CD4-positive, alpha-beta T cell treated with Interleukin-4 for 1 hour (primary cell): Measurements from ENCODE around the gene ITGA11.

Source experiments
- DNase-seq, 2 donors: peaks; one replicate each; pipeline ENCODE4 v3.0.0-alpha.2; 2020 to 2022

ITGA11 gene, protein sequence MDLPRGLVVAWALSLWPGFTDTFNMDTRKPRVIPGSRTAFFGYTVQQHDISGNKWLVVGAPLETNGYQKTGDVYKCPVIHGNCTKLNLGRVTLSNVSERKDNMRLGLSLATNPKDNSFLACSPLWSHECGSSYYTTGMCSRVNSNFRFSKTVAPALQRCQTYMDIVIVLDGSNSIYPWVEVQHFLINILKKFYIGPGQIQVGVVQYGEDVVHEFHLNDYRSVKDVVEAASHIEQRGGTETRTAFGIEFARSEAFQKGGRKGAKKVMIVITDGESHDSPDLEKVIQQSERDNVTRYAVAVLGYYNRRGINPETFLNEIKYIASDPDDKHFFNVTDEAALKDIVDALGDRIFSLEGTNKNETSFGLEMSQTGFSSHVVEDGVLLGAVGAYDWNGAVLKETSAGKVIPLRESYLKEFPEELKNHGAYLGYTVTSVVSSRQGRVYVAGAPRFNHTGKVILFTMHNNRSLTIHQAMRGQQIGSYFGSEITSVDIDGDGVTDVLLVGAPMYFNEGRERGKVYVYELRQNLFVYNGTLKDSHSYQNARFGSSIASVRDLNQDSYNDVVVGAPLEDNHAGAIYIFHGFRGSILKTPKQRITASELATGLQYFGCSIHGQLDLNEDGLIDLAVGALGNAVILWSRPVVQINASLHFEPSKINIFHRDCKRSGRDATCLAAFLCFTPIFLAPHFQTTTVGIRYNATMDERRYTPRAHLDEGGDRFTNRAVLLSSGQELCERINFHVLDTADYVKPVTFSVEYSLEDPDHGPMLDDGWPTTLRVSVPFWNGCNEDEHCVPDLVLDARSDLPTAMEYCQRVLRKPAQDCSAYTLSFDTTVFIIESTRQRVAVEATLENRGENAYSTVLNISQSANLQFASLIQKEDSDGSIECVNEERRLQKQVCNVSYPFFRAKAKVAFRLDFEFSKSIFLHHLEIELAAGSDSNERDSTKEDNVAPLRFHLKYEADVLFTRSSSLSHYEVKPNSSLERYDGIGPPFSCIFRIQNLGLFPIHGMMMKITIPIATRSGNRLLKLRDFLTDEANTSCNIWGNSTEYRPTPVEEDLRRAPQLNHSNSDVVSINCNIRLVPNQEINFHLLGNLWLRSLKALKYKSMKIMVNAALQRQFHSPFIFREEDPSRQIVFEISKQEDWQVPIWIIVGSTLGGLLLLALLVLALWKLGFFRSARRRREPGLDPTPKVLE

DNA sequence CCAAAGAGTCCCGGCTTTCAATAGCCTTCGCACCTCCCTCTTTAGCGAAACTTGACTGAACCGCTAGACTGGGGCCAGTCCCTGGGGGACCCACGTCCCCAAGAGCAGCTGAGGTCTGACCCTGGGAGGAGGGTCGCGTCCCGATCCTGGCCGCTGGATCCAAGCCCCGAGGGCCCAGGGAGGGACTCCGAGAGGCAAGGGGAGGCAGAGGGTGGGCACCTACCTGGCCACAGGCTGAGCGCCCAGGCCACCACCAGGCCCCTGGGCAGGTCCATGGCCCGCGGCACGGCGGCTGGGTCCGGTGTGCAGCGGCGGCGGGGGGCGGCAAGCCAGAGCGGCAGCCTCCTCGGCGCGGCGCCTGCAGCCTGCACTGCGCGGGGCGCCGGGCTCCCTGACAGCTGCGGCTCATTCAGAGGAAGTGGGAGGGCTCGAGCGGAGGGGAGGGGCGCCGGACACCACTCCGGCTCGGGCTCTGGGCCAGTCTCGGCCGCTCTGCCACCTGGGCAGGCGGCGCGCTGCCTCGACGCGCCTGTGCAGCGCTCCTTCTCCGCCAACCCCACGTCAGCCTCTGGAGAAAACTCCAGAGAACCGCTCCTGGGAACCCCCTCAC, at the start of gene ITGA11:
Gene ITGA11 (minus strand): TSS at position 372 of the 610 bp plus-strand sequence. CDS start 97 bp downstream, at position 275.
- DNase-seq, result no peak

DNA sequence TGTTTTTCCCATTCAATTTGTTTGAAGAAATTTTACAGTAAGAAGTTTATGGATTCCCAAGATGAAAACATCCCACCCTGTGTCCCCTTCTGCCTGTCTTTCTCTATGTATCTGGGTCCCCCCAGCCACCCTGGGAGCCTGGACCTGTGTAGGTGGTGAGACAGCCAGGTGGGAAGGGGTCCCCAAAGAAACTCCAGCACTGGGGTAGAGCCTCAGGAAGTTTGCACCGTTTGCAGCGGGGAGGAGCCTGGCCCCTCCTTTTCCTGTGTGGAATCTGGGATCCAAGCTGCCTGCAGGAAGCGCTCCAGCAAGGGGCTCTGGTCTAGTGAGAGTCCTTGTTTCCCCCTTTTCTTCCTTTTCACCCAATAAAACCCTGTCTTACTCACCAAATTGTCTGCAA, 49.4 kb upstream of the ITGA11 start:
- DNase-seq, result no peak

DNA sequence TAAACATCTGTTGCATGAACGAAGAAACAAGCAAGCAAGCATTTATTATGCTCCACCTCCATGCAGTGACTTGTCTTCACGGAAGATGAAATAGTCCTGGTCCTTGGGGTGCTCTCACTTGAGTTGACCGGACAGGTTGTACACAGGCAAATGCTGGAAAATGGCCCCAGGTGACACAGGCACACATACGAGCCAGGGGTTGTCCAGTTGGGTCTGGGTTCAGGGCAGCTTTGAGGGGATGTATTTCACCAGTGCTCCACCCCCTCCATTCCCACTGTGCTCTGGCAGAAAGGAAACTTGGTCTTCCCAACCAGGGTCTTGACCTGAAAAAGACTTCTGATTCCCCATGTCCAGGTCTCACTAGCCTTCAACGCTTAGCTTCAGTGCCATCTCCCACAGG, 48.3 kb upstream of the ITGA11 start:
- no peak for DNase-seq

DNA sequence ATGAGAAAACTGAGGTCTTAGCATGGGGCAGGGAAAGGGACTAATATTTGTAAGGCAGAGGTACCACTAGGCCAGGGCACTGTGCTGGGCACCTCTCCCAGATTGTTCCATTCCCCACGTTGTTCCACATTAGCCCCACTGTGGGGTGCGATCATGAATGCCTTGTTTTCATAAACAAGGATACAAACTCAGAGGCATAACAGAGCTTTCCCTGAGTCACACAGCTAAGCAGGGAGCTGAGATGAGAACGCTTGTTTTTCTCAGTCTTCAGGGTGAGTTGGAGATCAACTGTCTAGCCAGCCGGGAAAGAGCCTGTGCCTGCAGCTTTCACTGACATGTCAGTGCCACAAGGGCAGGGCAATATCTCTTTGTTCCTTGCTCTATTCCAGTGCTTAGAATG, 47.9 kb upstream of the ITGA11 start:
- DNase-seq, result no peak

DNA sequence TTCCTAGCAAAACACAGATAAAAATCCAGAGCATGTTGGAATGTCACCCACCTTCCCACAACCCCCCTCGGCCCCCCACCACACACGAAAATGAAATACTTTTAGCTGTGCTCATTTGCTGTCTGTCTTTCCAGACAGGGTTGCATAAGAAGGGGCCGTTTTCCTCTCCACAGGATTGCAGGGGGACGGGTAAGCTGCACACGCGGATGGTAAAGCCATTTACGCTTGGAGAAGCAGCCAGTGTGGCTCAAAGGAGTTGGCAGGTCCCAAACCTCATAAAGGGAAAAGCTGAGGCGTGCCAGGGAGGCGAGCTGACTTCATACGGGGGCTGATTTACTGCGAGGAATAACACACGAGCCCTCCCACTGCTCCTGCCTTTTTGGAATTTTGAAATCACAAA, 47.4 kb upstream of the ITGA11 start:
- DNase-seq, result no peak

DNA sequence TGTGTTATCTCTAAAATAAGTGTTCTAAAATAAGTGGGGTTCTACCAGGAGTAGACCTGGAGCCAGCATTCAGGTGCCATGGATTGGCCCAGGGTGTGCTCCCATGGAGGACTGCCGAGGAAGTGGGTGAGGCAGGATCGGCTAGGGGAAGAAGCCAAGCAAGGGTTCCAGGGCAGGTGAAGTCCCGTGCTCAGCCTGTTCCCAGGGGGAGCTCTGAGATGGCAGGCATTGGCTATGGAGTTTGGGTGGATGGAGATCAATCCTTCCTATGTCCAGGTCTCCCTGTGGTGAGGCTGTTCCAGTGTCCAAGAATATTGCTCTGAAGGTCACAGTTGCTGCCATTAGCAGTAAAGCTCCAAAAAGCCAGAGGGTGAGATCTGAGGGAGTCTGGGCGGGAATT, 46.9 kb upstream of the ITGA11 start:
- no peak for DNase-seq

DNA sequence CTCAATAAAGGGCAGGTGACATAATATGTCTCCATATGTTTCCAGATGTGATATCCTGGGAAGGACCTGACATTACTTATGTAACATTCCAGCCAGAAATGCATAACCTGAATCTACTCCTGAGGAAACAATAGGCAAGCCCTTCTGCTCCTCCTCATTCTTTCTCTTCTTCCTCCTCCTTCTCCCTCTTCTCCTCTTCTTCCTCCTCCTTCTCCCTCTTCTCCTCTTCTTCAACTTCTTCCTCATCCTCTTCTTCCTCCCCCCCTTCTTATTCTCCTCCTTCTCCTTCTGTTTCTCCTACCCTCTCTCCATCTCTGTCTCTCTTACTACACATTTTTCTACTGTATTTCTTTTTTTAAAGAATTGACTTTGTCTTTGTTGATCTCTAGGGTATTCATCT, 43.5 kb upstream of the ITGA11 start:
- DNase-seq, result no peak

DNA sequence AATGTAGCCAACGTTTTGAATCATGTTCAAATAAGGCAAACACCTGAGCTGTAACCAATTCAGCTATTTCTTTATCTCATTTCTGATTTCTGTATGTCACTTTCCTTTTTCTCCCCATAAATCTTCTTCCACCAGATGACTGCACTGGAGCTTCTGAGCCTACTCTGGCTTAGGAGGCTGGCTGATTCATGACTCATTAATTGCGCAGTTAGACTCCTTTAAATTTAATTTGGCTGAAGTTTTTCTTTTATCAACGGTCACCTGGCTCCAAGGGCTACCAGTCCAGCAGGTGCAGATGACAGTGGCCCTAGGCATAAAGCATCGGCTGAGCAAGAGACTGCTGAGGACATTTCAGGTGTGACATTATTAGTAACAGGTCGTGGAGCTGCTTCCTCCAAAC, 39.6 kb upstream of the ITGA11 start:
- no peak for DNase-seq

DNA sequence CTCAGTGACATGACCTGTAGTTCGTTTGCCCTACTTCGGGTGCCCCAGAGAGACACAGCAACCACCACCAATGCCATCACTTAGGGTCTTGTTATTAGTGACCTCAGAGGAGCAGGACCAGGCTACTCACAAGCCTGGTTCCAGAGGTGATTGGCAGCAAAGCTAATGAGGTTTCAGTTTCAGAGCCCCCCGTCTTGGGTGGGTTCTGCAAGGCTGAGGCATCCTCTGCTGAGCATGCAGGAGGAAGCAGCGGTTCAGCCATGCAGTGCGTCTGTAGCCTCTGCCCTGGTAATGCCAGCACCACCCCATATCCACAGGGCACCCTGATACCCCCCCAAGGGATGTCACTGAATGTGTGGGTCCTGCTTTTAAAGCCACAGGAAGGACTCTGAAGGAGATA, 39.0 kb upstream of the ITGA11 start:
- no peak for DNase-seq

DNA sequence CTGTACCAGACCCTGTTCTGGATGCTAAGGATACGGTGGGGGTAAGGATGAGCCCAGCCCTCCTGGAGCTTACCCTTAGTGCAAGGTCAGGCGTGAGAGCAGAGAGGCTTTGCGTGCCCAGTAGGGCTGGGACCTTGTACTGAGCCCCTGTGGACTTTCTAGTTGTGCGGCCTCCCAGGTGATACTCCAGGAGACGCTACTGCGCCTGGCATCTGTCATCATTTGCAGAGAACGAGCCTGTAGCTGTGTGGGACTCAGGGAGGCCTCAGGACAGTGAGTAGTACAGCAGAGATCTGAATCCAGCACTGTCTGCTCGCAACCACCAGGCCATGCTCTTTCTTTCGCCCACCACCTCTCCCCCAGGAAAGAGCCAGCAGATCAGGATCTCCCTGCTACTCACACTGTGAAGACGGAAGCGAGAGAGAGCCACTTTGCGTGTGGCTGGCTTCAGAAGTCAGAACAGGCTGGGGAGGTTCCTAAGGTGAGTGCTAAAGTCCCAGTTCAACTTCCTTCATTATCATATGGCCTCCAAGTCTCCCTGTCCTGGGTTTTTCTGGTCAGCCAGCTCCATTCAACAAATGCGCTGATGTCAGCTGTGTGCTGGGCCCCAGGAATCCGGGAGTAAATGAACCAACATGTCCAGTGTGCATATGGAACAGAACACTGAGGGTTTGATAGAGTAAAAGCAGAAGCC, 38.2 kb upstream of the ITGA11 start:
- no peak for DNase-seq

DNA sequence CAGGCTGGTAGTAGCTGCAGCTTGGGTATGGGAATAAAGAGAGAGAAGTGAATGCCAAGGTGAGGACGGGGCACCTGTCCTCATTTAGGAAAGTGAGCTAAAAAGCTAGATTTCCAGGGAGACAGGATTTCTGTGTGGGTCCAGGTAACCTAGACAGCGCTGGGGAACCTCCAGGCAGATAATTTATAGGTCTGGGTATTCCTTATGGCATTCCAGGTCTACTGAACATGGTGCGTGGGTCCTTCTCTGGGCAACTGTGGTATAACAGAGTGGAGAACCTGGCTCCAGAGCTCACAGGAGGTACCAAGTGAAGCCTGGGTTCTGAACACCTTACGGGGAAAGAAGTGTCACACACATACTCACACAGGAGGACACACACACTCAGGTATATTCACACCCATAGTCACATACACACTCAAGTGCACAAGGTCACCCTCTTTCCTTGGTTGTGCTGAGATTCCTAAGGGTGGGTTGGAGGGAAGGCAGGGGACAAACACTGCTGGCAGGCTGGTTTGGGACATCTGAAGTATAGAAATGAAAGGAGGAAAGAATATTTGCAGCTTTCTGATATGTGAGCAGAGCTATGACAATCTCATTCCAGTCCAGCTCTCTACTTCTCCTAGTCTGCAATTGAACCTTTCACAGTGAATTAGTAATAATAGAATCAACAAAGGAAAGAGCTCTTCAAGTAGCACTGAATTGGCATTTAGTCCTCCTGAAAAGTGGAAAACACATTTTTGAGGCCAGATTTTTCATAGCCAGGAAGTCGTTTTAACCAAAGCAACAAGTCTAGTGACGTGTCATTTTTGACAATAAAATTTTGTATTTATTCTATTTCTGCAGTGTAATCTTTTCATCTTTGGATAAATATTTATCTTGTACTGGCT, 37.4 kb upstream of the ITGA11 start:
- DNase-seq, result no peak

DNA sequence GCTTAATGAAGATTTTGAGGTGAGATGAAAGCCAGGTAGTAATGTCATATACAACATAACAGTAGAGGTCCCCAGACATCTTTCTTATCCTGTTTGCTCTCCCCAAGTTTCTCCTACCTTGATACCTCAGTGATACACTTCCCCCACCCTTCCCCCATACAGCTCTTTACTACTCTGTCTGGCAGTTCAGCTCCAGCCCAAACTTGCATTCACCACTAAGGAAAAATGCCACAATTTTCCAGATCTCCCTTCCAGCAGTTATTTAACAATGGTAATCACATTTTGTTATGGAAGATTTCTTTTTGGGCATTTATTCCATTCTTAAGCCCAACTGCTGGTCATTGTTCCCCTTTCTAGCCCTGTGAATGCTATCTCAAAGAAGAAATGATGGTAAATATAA, 34.9 kb upstream of the ITGA11 start:
- DNase-seq, result no peak

DNA sequence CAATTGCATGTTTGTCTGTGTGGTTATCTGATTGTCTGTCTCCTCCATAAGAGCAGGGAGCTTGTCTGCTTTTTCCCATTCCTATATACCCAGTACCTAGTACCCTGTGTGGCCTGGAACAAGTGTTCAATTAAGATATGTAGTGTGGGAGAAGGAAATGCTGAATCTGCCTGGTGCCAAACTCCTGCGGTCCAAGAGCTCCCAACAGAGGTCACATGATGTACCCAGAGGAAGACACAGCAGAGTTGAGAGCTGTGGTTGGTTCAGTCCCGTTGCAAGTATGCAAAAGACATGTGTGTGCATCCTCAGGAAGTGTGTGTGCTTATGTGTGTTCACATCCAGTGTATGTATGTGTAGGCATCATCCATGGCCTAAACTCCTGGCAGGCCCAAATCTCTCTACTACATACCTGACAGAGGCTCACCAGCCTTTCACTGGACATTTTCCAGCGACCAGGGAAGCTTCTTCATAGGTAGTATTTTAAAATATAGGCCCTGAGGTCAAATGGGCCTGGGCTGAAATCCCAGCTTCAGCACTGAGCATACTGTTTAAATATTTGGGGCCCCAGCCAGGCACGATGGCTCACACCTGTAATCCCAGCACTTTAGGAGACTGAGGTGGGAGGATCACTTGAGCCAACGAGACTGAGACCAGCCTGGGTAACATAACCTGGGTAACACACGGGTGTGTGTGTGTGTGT, 34.0 kb upstream of the ITGA11 start:
- no peak for DNase-seq

DNA sequence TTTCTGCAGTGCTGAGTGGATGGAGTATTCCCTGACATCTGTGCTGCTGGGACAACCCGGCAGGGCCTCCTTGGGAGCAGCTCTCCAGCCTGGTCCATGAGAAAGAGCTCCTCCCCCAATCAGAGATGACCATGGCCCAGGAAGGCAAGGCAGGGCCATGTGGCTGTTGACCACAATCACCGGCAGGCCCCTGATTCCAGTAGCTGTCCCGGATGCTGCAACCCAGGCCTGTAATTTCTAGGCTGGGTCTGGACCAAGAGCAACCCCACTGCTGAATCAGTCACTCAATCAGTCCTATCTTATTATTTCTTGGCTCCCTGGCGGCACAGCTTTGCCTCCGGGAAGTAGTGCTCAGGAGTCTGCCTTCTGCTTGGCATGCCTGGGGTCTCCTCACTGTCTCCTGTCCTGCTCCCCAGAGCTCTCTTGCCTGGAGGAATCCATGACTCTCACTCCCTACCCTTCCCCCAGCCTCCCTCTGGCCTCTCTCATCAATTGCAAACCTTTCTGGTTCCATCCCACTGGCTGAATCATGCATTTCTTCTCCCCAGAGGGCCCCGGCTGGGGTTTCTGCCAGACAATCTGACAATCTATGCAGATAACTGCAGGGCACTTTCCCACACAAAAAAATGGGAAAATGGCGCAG, 32.6 kb upstream of the ITGA11 start:
- DNase-seq, result no peak

DNA sequence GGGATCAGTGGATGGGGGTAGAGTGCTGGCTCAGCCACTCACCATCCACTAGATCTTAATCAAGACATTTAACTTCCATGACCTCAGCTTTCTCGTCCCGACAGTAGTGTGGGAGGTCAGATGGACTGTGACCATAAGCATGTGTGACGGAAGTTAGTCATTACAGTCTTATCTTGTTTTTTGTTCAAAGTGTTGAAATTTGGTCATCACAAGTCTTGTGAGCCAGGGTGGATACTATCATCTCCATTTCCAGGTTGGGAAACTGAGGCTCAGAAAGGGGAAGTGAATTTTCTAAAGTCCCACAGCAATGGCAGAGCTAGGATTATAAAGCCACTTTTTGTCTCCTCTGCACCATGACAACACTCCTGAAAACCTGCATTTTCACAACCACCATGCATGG, 32.0 kb upstream of the ITGA11 start:
- DNase-seq, result no peak

DNA sequence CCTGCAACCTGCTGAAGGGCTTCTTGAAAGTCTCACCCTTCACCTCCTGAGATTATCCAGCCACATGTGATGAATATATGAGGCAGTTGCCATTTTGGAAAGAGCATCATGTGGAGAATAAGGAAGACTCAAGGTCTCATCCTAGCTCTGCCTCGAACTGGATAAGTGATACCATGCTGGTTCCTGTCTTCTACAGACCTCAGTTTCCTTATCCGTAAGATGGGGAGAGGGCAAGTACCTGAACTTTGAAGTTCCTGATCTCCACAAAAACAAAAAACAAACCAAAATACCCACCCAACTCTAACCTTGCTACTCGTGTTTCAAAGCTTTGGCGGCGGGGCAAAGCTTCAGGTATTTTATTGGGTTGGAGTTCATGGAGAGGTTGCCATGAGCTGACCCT, 31.5 kb upstream of the ITGA11 start:
- DNase-seq, result no peak

DNA sequence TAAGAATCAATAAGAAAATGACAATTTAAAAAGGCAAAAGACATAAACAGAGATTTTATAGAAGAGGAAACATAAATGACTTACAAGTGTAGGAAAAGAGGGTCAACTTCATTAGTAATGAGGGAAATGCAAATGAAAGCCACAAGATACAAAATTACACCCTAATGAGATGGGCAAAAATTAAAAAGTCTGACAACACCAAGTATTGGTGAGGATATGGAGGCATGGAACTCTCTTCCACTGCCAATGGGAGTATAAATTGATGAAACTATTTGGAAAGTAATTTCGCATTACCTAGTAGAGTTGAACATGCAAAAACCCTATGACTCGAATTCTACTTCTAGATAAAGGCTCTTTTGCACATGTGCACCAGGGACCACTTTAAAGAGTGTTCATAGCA, 28.2 kb upstream of the ITGA11 start:
- DNase-seq, result no peak

DNA sequence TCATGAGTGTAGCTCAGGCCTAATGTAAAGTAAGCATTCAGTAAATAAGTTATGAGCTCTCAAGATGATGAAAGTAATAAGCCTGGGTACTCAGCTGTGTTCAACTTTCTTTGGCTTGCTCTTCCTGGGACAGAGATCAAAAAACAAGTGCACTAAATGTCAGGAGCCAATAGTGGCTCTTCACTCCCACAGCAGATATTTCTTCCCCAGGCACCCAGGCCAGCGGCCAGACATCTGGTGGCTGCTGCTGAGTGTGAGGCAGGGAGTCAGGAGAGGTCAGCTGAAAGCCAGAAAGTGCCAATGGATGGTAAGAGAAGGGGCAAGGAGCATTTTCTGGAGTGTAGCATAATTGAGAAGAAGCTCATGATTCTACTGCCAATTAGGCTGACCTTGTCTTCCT, 18.2 kb upstream of the ITGA11 start:
- DNase-seq, result no peak

DNA sequence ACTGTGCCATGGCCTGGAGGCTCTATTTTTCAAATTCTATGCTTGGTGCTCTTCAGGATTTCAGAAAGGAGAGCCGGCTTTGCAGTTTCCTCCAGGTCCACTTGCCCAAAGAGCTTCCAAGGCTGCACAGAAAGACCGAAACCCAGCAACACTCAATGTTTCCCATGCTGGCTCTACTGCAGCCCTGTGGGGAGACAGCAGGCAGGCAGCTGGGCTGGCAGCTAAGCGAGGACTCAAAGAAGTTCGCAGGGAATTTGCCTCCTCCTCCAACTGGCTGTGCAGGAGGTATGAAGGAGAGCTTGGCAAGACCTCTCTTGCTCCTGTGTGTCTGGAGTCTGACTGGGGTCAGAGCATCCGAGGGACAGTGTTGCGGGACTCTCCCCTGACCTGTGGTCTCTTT, 17.4 kb upstream of the ITGA11 start:
- no peak for DNase-seq
